T-helper 1 cell (primary cell): ENCODE data around the gene GNL3.
"Not testable (repeated sequence)": the region's sequence is repeated elsewhere in the genome, so short reads cannot be mapped to it uniquely, and the experiment has no call there.

Experiments used
- DNase-seq, 5 donors: peaks; one replicate each; pipeline ENCODE4 v3.0.0-alpha.2; 2012 to 2020

Gene GNL3

GRCh38 chr3:52721002-52721729, 35.3 kb downstream of the GNL3 start:
- DNase-seq = peak in 1 of 5 donors; percentile 68

- DNase-seq = no peak
Measured at GRCh38 chr3:52721730-52722008, 35.8 kb downstream of the GNL3 start.

GRCh38 chr3:52722491-52722890, 36.7 kb downstream of the GNL3 start:
- no peak for DNase-seq

GRCh38 chr3:52723935-52724334, 38.1 kb downstream of the GNL3 start:
- no peak for DNase-seq

- DNase-seq = no peak
Measured at GRCh38 chr3:52724511-52724910, 38.7 kb downstream of the GNL3 start.

GRCh38 chr3:52728753-52729152, 42.9 kb downstream of the GNL3 start:
- not testable (repeated sequence) for DNase-seq

GRCh38 chr3:52730681-52731080, 44.8 kb downstream of the GNL3 start:
- no peak for DNase-seq

GRCh38 chr3:52731590-52731989, 45.8 kb downstream of the GNL3 start:
- DNase-seq = no peak

- DNase-seq = no peak
Measured at GRCh38 chr3:52733256-52733891, 47.5 kb downstream of the GNL3 start.

- DNase-seq = no peak
Measured at GRCh38 chr3:52739730-52740129, 53.9 kb downstream of the GNL3 start.

GRCh38 chr3:52742418-52743041, 56.7 kb downstream of the GNL3 start:
- DNase-seq = peak in 1 of 5 donors; percentile 27

- DNase-seq = no peak
Measured at GRCh38 chr3:52743152-52743551, 57.3 kb downstream of the GNL3 start.

- DNase-seq = no peak
Measured at GRCh38 chr3:52743721-52744120, 57.9 kb downstream of the GNL3 start.
